Eye (tissue), 1 donor: ENCODE measurements around the gene CBX4.
A peak's percentile ranks its signal among the peaks of the same experiment; 100 is the strongest.

Experiments used
- DNase-seq: peaks from one replicate; pipeline ENCODE4 v3.0.0-alpha.2; 2015

The CBX4 gene

DNA sequence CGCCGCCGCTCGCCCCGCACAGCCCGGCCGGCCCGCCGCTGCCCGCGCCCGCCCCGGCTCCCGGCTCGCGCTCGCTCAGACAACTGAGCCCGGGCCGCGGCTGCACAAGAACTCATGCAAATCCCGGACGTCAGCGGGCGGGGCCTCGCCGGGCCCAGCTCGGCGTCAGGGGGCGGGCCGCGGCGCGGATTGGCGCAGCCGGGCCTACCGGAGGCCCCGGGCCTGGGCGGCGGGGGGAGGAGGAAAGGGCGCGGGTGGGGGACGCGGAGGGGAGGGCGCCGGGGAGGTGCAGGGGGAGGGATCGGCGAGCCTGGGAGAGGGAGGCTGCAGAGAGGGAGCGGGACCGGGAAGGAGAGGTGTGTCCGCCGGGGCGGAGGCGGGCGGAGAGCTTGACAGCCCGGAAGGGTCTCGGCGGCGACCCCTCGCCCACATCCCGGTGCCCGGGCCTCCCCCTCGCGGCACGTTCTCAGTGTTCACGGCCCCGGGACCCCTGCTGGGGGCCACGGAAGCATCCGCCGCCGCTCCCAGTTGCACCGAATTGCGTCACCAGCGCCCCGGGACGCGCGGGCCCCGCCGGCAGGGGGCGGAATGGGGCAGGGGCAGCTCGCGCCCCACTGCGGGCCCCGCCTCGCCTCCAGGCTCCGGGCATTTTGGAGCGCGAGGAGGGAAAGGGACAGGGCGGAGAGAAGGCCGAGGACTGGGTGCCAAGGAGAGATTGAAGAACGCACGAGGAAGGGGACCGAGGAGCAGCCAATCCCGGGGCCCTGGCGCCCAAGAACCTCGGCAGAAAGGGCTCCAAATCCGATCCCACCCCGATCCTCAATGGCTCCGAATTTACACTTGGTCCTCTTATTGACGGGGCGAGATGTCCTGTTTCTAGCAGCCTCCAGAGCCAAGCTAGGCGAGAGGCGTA is at the start of gene CBX4:
Gene CBX4, minus strand, starts transcription at position 85 of the 913 bp plus-strand sequence. CDS start 189 bp downstream, outside the sequence.
- DNase-seq, result peak; percentile 96

GRCh38 chr17:79888009-79888540 is 48.8 kb upstream of the CBX4 start:
- DNase-seq, result no peak

DNA sequence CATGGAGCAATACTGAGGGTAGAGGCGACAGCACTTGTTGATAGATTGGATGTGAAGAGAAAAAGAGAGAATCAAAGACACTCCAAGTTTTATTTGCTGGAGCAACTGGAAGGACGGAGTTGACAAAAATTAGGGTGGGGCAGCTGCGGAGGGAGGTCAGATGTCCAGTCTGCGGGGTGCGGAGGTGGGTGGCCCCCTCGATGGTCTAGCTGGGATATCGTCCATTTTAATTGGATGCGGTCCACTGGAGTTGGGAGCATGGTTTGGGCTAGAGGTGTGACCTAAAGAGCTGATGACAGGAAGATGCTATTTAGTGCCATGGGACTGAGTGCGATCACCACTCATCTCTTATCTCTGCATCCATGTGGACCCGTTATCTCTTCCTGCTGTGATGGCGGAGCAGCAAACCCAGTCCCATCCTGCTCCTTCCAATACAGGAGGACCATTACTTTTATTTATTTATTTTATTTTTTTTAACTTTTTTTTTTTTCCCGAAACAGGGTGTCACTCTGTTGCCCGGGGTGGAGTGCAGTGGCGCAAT is 48.3 kb upstream of the CBX4 start:
- DNase-seq, result no peak

- no peak for DNase-seq
Measured at GRCh38 chr17:79883202-79883601, 44.0 kb upstream of the CBX4 start.

GRCh38 chr17:79878329-79878947 is 39.2 kb upstream of the CBX4 start:
- DNase-seq, result no peak

- no peak for DNase-seq
Measured at GRCh38 chr17:79877041-79877440, 37.8 kb upstream of the CBX4 start.

- no peak for DNase-seq
Measured at GRCh38 chr17:79875511-79875910, 36.3 kb upstream of the CBX4 start.

- peak; percentile 46 for DNase-seq
Measured at GRCh38 chr17:79874329-79874981, 35.2 kb upstream of the CBX4 start.

DNA sequence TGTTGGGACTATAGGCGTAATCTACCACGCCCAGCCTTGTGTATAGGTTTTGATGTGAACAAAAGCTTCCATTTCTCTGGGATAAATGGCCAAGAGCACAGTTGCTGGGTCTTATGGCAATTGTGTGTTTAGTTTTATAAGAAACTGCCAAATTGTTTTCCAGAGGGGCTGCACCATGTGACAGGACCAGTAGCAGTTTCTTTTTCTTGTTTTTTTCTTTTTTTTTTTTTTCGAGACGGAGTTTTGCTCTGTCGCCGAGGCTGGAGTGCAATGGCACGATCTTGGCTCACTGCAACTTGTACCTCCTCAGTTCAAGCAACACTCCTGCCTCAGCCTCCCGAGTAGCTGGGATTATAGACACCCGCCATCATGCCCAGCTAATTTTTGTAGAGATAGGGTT is 34.3 kb upstream of the CBX4 start:
- no peak for DNase-seq

GRCh38 chr17:79872762-79873161 is 33.5 kb upstream of the CBX4 start:
- no peak for DNase-seq

- no peak for DNase-seq
Measured at GRCh38 chr17:79871131-79871530, 31.9 kb upstream of the CBX4 start.

- no peak for DNase-seq
Measured at GRCh38 chr17:79870540-79870939, 31.3 kb upstream of the CBX4 start.

DNA sequence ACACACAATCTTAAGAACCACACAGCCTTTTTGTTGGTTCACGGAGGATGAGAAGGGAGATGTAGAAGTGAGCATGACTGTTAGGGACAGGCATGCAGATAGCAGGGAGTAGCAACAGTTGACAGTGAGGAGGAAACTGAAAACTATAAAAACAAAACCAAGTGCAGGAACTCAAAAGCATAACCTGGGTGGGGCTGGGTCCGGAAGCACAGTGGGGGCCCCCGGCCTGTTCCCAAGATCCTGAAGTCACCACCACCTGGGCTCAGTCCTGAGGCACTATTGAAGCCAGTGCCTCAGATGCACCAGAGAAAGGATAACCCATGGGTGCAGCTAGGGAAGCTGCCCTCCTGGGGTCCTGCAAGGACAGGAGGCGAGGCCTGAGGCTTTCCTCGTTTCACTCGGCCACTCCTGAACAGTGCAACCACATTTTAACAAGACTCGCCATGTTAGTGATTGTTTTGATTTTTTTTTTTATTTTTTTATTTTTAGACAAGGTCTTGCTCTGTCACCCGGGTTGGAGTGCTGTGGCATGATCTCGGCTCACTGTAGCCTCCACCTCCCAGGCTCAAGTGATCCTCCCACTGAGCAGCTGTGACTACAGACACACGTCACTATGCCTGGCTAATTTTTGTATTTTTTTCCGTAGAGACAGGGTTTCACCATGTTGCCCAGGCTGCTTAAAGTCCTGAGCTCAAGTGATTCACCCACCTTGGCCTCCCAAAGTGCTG is 27.7 kb upstream of the CBX4 start:
- DNase-seq, result no peak

DNA sequence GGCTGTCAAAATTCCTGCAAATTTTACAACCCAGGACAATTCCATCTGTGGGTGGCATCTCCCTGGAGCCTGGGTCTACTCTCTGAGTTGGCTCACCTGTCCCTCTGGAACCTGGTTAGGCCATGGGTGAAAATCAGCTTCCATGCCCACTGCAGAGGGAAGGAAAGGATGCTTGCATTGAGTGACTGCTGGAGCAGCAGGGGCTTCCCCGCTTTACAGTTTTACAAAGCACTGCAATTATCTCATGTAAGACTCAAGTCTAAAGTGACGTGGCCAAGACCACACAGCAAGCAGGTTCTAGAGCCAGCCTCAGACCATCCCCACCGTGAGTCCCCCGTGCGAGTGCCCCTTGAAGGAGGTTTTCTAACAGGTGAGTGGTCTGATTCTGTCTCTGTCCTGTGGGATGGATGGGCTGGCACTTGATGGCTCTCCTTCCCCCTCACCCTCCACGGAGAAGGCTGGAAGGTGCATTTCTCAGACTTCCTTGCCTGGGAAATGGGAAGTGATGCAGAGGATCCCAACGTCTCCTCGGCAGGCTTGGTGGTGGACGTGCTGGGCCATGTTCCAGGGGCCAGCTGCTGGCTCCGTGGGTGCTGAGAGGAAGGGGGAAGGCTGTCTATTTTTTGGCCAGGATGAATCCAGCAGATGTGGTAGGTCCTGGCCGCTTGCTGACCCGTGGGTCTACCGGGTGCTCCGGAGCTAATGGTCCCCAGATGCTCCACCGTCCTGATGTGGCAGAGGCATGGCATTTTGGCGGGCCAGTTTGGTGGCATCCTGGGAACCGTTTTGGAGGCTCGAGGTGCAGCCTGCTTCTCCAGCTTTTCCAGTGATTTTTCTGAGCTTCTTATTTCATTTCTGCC is 26.3 kb upstream of the CBX4 start:
- DNase-seq, result no peak

- DNase-seq, result no peak
Measured at GRCh38 chr17:79864617-79865250, 25.5 kb upstream of the CBX4 start.

DNA sequence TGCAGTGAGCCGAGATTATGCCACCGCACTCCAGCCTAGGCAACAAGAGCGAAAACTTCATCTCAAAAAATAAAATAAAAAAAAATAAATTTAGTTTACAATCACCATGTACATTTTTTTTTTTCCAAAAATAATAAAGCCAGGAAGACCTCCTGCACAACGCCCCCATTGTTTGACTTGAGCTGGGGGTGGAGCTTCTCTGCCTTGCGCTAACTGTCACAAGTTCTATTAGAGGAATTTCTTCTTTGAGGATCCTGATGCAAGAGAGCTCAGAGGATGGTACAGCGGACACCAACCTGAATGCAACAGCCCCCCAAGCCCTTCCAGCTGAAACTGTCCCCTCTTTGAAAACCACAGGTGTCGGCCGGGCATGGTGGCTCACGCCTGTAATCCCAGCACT is 24.9 kb upstream of the CBX4 start:
- no peak for DNase-seq

- DNase-seq, result no peak
Measured at GRCh38 chr17:79862771-79863440, 23.7 kb upstream of the CBX4 start.

GRCh38 chr17:79862238-79862637 is 23.0 kb upstream of the CBX4 start:
- no peak for DNase-seq

DNA sequence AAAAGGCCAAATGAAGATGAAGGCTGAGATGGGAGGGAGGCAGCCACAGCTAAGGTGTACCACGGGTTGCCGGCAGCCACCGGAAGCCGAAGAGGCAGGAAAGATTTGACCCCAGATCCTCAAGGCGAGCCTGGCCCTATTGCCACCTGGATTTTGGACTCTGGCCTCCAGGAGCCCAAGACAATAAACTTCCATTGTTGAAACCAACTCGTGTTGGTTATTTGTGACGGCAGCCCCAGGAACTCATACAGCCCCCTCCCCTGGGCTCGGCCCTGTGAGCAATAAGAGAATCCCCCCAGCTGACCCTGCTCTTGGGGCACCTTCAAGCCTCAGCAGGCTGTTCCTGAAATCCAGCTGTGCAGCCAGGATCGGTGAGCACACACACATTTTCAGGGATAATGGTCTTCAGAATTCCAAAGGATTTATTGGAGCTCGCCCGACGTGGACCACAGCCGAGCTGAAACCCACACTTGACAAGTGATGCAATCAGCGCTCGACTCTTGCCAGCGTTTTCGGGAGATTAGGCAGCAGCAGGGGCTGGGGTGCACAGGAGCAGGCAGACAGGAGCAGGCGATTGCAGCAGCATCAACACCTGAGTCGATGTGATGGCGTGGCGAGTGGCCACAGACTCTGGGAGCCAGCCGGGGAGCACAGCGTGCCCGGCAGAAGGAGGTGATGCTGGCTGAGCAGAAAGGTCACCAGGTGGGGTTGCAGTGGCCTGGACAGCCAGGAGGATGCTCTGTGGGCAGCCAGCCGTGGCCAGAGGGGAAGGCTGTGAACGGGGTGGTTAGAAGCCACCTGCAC is 22.4 kb upstream of the CBX4 start:
- no peak for DNase-seq
